Stomach (tissue), 9 donors: ENCODE measurements around the gene ANKRD10. TPM values are rescaled to one million over a fixed set of nuclear protein-coding genes. Genes with fewer than 3 reads are reported as not detected.

Experiments used
- DNase-seq, 2 donors: peaks; one replicate each; pipeline versions ENCODE4 v3.0.0 to v3.0.0-alpha.2; 2013 to 2019
- H3K27ac ChIP-seq, 5 donors: fragments of 200-600 bp in 4 of 5; sonication (generic) in 4 of 5; one replicate each; pipeline ENCODE4 v1.5.1; 2013 to 2019; ENCODE audit warnings: mild to moderate bottlenecking in 1 of 5, moderate library complexity in 1 of 5
- H3K27me3 ChIP-seq, 3 donors: fragments of 200-600 bp; sonication (generic); one replicate each; pipeline ENCODE4 v1.5.1; 2017 to 2019; ENCODE audit warnings: mixed run types in 1 of 3
- H3K36me3 ChIP-seq, 4 donors: fragments of 200-600 bp; sonication (generic); 1 replicate in 3 of 4; 2 replicates in 1 of 4; pipeline ENCODE4 v1.5.1; 2016 to 2019
- H3K4me1 ChIP-seq, 4 donors: fragments of 200-600 bp; sonication (generic); one replicate each; pipeline ENCODE4 v1.5.1; 2016 to 2019
- H3K4me3 ChIP-seq, 4 donors: fragments of 200-600 bp; sonication (generic) in 3 of 4; one replicate each; pipeline ENCODE4 v1.5.1; 2016 to 2019; ENCODE audit warnings: mild to moderate bottlenecking in 1 of 4
- H3K9me3 ChIP-seq, 4 donors: fragments of 200-600 bp; sonication (generic); one replicate each; pipeline ENCODE4 v1.5.1; 2016 to 2019
- CTCF ChIP-seq, 7 experiments: fragments of 450-650 bp in 4 of 7; fragments of 200-600 bp in 3 of 7; sonication (generic) in 3 of 7; IDR thresholded peaks; one replicate each; pipeline ENCODE4 v1.5.1; 2016 to 2019; ENCODE audit warnings: antibody characterized with exemption in 7 of 7, control low read depth in 2 of 7, mild to moderate bottlenecking in 1 of 7
- EP300 ChIP-seq: sonication (generic); formaldehyde crosslinking; IDR thresholded peaks from one replicate; pipeline ENCODE4 v1.6.1; 2017; ENCODE audit warnings: antibody characterized with exemption
- POLR2A ChIP-seq, 4 donors: fragments of 450-650 bp; IDR thresholded peaks; one replicate each; pipeline ENCODE4 v1.6.1; 2016; ENCODE audit warnings: antibody characterized with exemption in 4 of 4, control low read depth in 2 of 4, mild to moderate bottlenecking in 1 of 4, moderate library complexity in 1 of 4
- POLR2AphosphoS5 ChIP-seq, 3 donors: sonication (generic); formaldehyde crosslinking; IDR thresholded peaks; one replicate each; pipeline ENCODE4 v1.6.1; 2016; ENCODE audit warnings: antibody characterized with exemption in 3 of 3
- WGBS, 5 donors: extraction: QIAGEN DNeasy Blood & Tissue Kit in 3 of 5; methylation state at CpG; one replicate each; pipeline versions ENCODE4 v1.1.5 to v1.1.7; 2013 to 2018; 5-methylcytosine and 5-hydroxymethylcytosine counted together
- intact Hi-C: fragments of 100-400 bp; cut with DNase I; formaldehyde crosslinking; loops from one replicate; pipeline ENCODE4 v1.15.1; 2023; ENCODE audit warnings: low total_unique reads
- polyA plus RNA-seq, 3 donors: library from polyadenylated mRNA; stranded (reverse); fragments of 200-250 nt; gene quantifications; one replicate each; pipeline ENCODE4 v1.2.3, GENCODE V29; 2013
- total RNA-seq, 5 donors: library from RNA; depleted of rRNA; stranded (reverse); fragments of >200 nt; gene quantifications; one replicate each; pipeline versions ENCODE4 v1.1.0 to v1.2.3, GENCODE V29; 2014 to 2016
- donor health status: healthy with polysubstance abuse.
- donor health status: Bipolar disorder and iron deficiency.
- donor health status: healthy.

ANKRD10 gene
- total and polyA plus RNA-seq, 8 donors: 37.4 to 246 (median 123) TPM

DNA sequence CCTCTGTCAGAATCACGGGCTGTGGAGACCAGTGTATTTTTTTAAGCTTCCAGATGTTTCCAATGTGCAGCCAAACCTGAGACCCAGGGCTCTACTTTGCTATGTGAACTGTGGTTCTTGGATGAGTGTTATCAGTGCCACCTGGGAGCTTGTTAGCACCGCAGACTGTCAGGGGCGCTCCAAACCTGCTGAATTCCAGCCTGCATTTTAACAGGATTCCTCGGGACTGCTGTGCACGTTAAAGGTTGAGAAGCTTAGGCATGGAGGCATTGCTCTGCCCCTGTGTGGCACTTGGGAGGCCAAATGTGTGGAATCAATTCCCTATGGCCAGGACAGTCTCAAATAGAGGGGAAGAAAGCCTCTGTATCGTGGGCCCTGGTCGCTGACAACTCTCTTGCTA lies 80.3 kb downstream of the ANKRD10 start:
- Histone ChIP-seq H3K9me3 (no peaks in the 10 kb centered on the region), H3K27me3 (peaks cover 0 to 27% (median 0%) of the 10 kb centered on the region in 3 donors), H3K4me1 (peaks cover 0 to 5% (median 0%) of the 10 kb centered on the region in 4 donors), H3K27ac (no peak overlapping the region), H3K36me3 (no peaks in the 10 kb centered on the region), H3K4me3 (no peak overlapping the region)
- intact Hi-C loops: no loop called here
- TF ChIP-seq POLR2A (IDR thresholded peaks at IDR 0.05) (no peak), POLR2AphosphoS5 (IDR thresholded peaks at IDR 0.05) (no peak), EP300 (no peak), CTCF (IDR thresholded peaks at IDR 0.05) (no peak)
- WGBS, 5 donors: 74 to 79% (median 77%) methylated on average over 7 of the region's 7 CpGs
- no peak for DNase-seq

DNA sequence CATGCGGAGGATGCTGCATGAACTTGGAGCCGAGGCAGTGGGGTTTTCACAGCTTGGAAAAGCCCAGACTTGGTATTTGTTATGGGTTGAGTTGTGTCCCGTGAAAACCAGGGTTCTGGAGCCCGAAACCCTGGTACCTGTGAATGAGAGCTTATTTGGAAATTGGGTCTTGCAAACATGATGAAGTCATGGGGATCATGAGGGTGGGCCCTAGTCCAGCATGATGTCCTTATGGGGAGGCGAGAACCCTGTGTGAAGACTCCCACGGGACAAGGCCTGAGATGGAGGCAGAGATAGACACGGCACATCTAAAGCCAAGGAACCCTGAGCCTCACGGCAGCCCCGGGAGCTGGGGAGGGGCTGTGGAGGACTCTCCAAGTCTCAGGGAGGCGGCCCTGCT lies 82.3 kb downstream of the ANKRD10 start:
- Histone ChIP-seq H3K4me3 (no peak overlapping the region), H3K36me3 (no peaks in the 10 kb centered on the region), H3K9me3 (no peaks in the 10 kb centered on the region), H3K4me1 (peaks cover 0 to 5% (median 0%) of the 10 kb centered on the region in 4 donors), H3K27me3 (peaks cover 0 to 27% (median 0%) of the 10 kb centered on the region in 3 donors), H3K27ac (no peak overlapping the region)
- no peak for DNase-seq
- TF ChIP-seq POLR2A (IDR thresholded peaks at IDR 0.05): no peak
- no peak for TF ChIP-seq EP300
- no peak for TF ChIP-seq POLR2AphosphoS5 (IDR thresholded peaks at IDR 0.05)
- no peak for TF ChIP-seq CTCF (IDR thresholded peaks at IDR 0.05)
- WGBS, 5 donors: 69 to 81% (median 79%) methylated on average over 10 of the region's 10 CpGs
- intact Hi-C loops: no loop called here

DNA sequence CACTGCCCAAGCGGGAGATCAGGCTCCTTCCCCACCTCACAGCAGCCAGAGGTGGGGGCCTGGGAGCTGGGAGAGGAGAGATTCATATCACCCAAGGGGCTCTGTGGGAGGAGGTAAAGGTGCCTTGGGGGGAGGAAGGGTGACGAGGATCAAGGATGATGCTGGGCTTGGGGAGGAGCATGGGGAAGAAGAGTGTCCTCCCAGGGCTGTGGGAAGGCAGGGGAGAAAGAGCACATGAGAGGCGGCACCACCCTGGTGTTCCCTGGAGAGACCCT lies 82.7 kb downstream of the ANKRD10 start:
- no peaks in the 10 kb centered on the region for H3K36me3 ChIP-seq
- TF ChIP-seq POLR2AphosphoS5 (IDR thresholded peaks at IDR 0.05) (no peak), EP300 (no peak), POLR2A (IDR thresholded peaks at IDR 0.05) (no peak), CTCF (IDR thresholded peaks at IDR 0.05) (no peak)
- H3K9me3 ChIP-seq: no peaks in the 10 kb centered on the region
- 85 to 98% (median 94%) methylated on average over 3 of the region's 3 CpGs for WGBS, 5 donors
- peaks cover 0 to 5% (median 0%) of the 10 kb centered on the region in 4 donors for H3K4me1 ChIP-seq
- intact Hi-C loops: no loop called here
- H3K27me3 ChIP-seq: peaks cover 0 to 27% (median 0%) of the 10 kb centered on the region in 3 donors
- DNase-seq: no peak
- H3K27ac ChIP-seq: no peak overlapping the region
- H3K4me3 ChIP-seq: no peak overlapping the region

GRCh38 chr13:110831437-110832204 lies 83.2 kb downstream of the ANKRD10 start:
- no peak for DNase-seq
- Histone ChIP-seq H3K9me3 (no peaks in the 10 kb centered on the region), H3K36me3 (no peaks in the 10 kb centered on the region), H3K27ac (no peak overlapping the region), H3K4me3 (no peak overlapping the region), H3K4me1 (peaks cover 0 to 5% (median 0%) of the 10 kb centered on the region in 4 donors), H3K27me3 (peaks cover 0 to 27% (median 0%) of the 10 kb centered on the region in 3 donors)
- WGBS, 5 donors: 85 to 88% (median 87%) methylated on average over 14 of the region's 14 CpGs
- intact Hi-C loops: no loop called here
- TF ChIP-seq POLR2AphosphoS5 (IDR thresholded peaks at IDR 0.05) (no peak), POLR2A (IDR thresholded peaks at IDR 0.05) (no peak), CTCF (IDR thresholded peaks at IDR 0.05) (no peak), EP300 (no peak)
